PC-9 (cell line): ENCODE data around the gene INO80. TPM values are rescaled to one million over a fixed set of nuclear protein-coding genes. Genes with fewer than 3 reads are reported as not detected.

Source experiments
- BruUV-seq: library from RNA; stranded (reverse); fragments of 400-500 nt; replicated peaks from 2 replicates; lab custom pipeline; 2021; lab: Mats Ljungman, UMichigan
- CTCF ChIA-PET: fragments of 300-600 bp; sonication (Branson Sonifier 250); formaldehyde crosslinking; loops from one replicate; lab custom pipeline; 2022; ENCODE audit warnings: antibody characterized with exemption; lab: Charles Lee
- POLR2A ChIA-PET: fragments of 300-600 bp; sonication (Branson Sonifier 250); formaldehyde crosslinking; loops from one replicate; lab custom pipeline; 2022; ENCODE audit warnings: antibody characterized with exemption; ENCODE audit not compliant: unreplicated experiment; lab: Charles Lee
- DNase-seq, 2 experiments: peaks; one replicate each; pipeline versions ENCODE4 v3.0.0 to v3.0.0-alpha.2; 2015 to 2022; ENCODE audit warnings: mixed read lengths in 1 of 2
- H2AFZ ChIP-seq: fragments of 200-600 bp; sonication (generic); 2 replicates; pipeline ENCODE4 v1.8.1; 2017; ENCODE audit warnings: antibody characterized with exemption
- H3F3A ChIP-seq: fragments of 200-600 bp; sonication (generic); 2 replicates; pipeline ENCODE4 v1.8.1; 2017; ENCODE audit warnings: antibody characterized with exemption, mild to moderate bottlenecking, low read depth; ENCODE audit not compliant: insufficient read depth
- H3K27ac ChIP-seq: fragments of 200-600 bp; sonication (generic); 2 replicates; pipeline ENCODE4 v1.6.1; 2016; ENCODE audit warnings: mixed run types
- H3K27me3 ChIP-seq: fragments of 200-600 bp; sonication (generic); 2 replicates; pipeline ENCODE4 v1.6.1; 2016; ENCODE audit warnings: low read depth, mixed run types; ENCODE audit not compliant: insufficient read depth
- H3K36me3 ChIP-seq: fragments of 200-600 bp; sonication (generic); 2 replicates; pipeline ENCODE4 v1.6.1; 2016; ENCODE audit warnings: low read depth, mixed run types
- H3K4me1 ChIP-seq: fragments of 200-600 bp; sonication (generic); replicated peaks from 2 replicates; pipeline ENCODE4 v1.6.1; 2016; ENCODE audit warnings: mixed run types; ENCODE audit not compliant: insufficient read depth
- H3K4me2 ChIP-seq: fragments of 200-600 bp; sonication (generic); 2 replicates; pipeline ENCODE4 v1.6.1; 2017; ENCODE audit warnings: mixed run types
- H3K4me3 ChIP-seq: fragments of 200-600 bp; sonication (generic); 2 replicates; pipeline ENCODE4 v1.6.1; 2016; ENCODE audit warnings: mixed run types
- H3K79me2 ChIP-seq: fragments of 200-600 bp; sonication (generic); 2 replicates; pipeline ENCODE4 v1.6.1; 2017; ENCODE audit warnings: low read depth, mixed run types
- H3K9me2 ChIP-seq: fragments of 200-600 bp; sonication (generic); 2 replicates; pipeline ENCODE4 v1.8.1; 2017; ENCODE audit warnings: mild to moderate bottlenecking; ENCODE audit not compliant: insufficient read depth
- H3K9me3 ChIP-seq: fragments of 200-600 bp; sonication (generic); 2 replicates; pipeline ENCODE4 v1.8.1; 2016; ENCODE audit warnings: low read depth; ENCODE audit not compliant: insufficient read depth
- H4K20me1 ChIP-seq: fragments of 200-600 bp; sonication (generic); 2 replicates; pipeline ENCODE4 v1.8.1; 2017; ENCODE audit not compliant: insufficient read depth
- CTCF ChIP-seq: fragments of 200-600 bp; sonication (generic); conservative IDR thresholded peaks from 2 replicates; pipeline ENCODE4 v1.6.1; 2017; ENCODE audit warnings: mixed run types, antibody characterized with exemption, mild to moderate bottlenecking, moderate library complexity
- EZH2 ChIP-seq: fragments of 200-600 bp; sonication (generic); IDR thresholded peaks from 2 replicates; pipeline ENCODE4 v1.8.0; 2017; ENCODE audit warnings: antibody characterized with exemption, low read depth
- intact Hi-C: fragments of 100-400 bp; cut with micrococcal nuclease; formaldehyde crosslinking; loops from one replicate; pipeline ENCODE4 v1.10.0; 2022; ENCODE audit not compliant: unreplicated experiment
- total RNA-seq: library from RNA; stranded (reverse); gene quantifications from 2 replicates; pipeline ENCODE4 v1.2.3, GENCODE V29; 2021

INO80 gene
- total RNA-seq, 1 experiment from 2014 or later = 18.8 TPM

DNA sequence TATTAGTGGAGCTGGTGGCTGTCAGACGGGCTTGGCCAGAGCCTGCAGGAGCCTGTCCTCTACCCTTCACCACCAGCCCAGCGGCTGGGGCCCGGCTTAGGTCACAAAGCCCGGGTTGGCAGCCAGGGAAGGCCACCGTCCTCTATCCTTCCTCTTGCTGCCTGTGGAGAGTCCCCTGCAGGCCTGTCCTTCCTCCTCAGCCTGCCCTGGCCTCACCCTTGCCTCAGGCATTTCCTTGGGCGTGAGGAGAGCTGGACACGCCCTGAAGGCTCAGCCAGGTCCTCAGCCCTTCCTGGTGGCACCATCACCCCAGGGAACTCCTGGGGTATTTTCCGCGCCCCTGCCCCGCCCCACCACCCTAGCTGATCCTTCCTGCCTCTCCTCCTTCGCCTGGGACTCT lies 155.2 kb downstream of the INO80 start:
- BruUV-seq = no TSS peak
- peak; percentile 58 to 88 for DNase-seq
- peaks cover 11% of the 10 kb centered on the region for H3K4me1 ChIP-seq
- ChIA-PET CTCF (interaction anchor here (0.8 kb wide), 1 partner anchor 19 kb away, joined by 3 read pairs; no protein-coding TSS in a partner anchor), POLR2A (interaction anchor here (0.6 to 0.7 kb wide), 2 partner anchors 15 to 32 kb away, joined by 4 read pairs; no protein-coding TSS in a partner anchor)
- no peaks in the 10 kb centered on the region for H3K79me2 ChIP-seq
- H3K9me3 ChIP-seq = no peaks in the 10 kb centered on the region
- H3K27ac ChIP-seq = no peak overlapping the region
- no peak overlapping the region for H2AFZ ChIP-seq
- intact Hi-C loops = no loop called here
- 0 out of 2 replicates have a peak overlapping the region, but pooled peaks have one; percentile 19 for H3K4me2 ChIP-seq
- no peak overlapping the region for H3K4me3 ChIP-seq
- H4K20me1 ChIP-seq = peaks cover 13% of the 10 kb centered on the region
- no peaks in the 10 kb centered on the region for H3K9me2 ChIP-seq
- H3F3A ChIP-seq = no peaks in the 10 kb centered on the region
- 0 out of 2 replicates have a peak, but pooled peaks cover 4% of the 10 kb centered on the region for H3K36me3 ChIP-seq
- no peaks in the 10 kb centered on the region for H3K27me3 ChIP-seq
- no peak for TF ChIP-seq EZH2
- no peak for TF ChIP-seq CTCF

DNA sequence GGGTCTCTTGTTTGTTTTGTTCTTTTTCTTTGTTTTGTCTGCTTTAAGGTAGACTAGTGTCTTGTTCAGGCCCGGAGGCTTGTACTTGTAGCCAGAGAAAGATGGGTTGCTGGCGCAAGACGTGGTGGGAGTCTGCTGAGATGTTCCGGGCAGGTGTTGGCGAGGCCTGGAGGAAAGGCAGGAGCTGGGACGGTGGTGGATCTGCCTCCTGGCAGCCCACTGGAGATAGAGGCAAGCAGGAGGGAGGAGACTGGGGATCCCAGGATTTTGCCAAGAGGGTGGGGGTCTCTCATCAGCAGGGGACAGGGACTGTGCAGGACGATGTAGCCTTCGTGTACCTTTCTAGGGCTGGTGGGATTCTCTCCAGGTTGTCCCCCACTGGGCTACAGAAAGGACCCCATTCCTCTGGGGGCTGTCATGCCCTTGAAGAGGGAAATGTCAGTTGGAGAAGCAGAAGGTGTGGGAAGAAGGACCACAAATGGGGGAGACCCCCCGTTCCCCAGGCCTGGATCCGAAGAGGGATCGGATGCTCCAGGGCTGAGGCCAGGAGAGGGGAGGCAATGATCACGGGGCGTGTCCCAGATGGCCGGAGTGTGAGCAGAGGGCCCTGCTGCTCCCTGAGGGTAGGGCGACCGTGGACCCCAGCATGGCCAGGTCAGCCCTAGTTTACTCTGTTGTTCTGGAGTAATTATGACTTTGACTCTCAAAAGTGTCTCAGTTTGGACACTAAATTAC lies 155.8 kb downstream of the INO80 start:
- no peak for DNase-seq
- no peaks in the 10 kb centered on the region for H3K27me3 ChIP-seq
- 0 out of 2 replicates have a peak, but pooled peaks cover 4% of the 10 kb centered on the region for H3K36me3 ChIP-seq
- H3F3A ChIP-seq = no peaks in the 10 kb centered on the region
- intact Hi-C loops = no loop called here
- no peaks in the 10 kb centered on the region for H3K9me2 ChIP-seq
- POLR2A ChIA-PET = interaction anchor here (0.6 kb wide), 1 partner anchor 15 kb away, joined by 4 read pairs; no protein-coding TSS in a partner anchor
- peaks cover 19% of the 10 kb centered on the region for H4K20me1 ChIP-seq
- H3K4me2 ChIP-seq = 0 out of 2 replicates have a peak overlapping the region, but pooled peaks have one; percentile 19
- CTCF ChIA-PET = interaction anchor here (0.6 kb wide), 1 partner anchor 23 kb away, joined by 3 read pairs; no protein-coding TSS in a partner anchor
- BruUV-seq = no TSS peak
- 0 out of 2 replicates have a peak, but pooled peaks cover 2% of the 10 kb centered on the region for H3K79me2 ChIP-seq
- no peak for TF ChIP-seq CTCF
- no peak for TF ChIP-seq EZH2
- peaks cover 11% of the 10 kb centered on the region for H3K4me1 ChIP-seq
- no peaks in the 10 kb centered on the region for H3K9me3 ChIP-seq
- no peak overlapping the region for H3K27ac ChIP-seq
- H2AFZ ChIP-seq = no peak overlapping the region
- no peak overlapping the region for H3K4me3 ChIP-seq

DNA sequence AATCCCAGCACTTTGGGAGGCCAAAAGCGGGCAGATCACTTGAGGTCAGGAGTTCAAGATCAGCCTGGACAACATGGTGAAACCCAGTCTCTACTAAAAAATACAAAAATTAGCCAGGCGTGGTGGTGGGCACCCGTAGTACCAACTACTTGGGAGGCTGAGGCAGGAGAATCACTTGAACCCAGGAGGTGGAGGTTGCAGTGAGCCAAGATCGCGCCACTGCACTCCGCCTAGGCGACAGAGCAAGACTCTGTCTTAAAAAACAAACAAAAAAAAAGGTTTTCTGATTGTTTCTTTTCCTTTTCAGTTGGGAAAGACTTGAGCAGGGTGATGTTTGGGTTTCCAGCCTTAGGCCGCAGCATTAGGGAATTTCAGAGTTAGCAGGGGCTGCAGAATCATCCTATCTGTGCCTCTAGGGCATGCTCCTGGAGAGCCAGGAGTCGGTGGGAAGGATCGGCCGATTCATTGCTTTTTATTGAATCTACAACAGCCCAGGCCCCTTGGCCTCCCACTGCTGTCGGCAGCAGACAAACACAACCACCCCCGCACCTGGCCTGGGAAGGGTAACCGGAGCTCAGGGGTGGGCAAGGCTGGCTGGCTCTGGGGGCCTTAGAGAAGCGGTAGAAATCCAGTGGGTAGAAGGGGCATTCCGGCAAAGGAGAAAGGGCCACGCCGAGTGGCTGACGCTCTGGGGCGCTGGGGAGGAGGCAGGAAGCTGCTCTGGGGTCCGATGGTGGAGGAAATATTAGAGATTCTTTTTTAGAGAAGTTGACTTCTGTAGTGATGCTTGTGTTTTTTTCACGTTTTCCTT lies 156.5 kb downstream of the INO80 start:
- H3K79me2 ChIP-seq = 0 out of 2 replicates have a peak, but pooled peaks cover 4% of the 10 kb centered on the region
- no peak for DNase-seq
- no peaks in the 10 kb centered on the region for H3K9me3 ChIP-seq
- H3K4me2 ChIP-seq = no peak overlapping the region
- H3K4me3 ChIP-seq = no peak overlapping the region
- no peaks in the 10 kb centered on the region for H3K27me3 ChIP-seq
- H3K4me1 ChIP-seq = peaks cover 11% of the 10 kb centered on the region
- peaks cover 27% of the 10 kb centered on the region for H4K20me1 ChIP-seq
- ChIA-PET CTCF (no interaction called here), POLR2A (no interaction called here)
- no peak overlapping the region for H3K27ac ChIP-seq
- H3K36me3 ChIP-seq = 0 out of 2 replicates have a peak, but pooled peaks cover 4% of the 10 kb centered on the region
- BruUV-seq = no TSS peak
- H3K9me2 ChIP-seq = no peaks in the 10 kb centered on the region
- H3F3A ChIP-seq = no peaks in the 10 kb centered on the region
- intact Hi-C loops = no loop called here
- no peak for TF ChIP-seq EZH2
- TF ChIP-seq CTCF = no peak
- H2AFZ ChIP-seq = no peak overlapping the region
